CD4-positive, alpha-beta T cell treated with Interleukin-6 for 4 hours (primary cell): Measurements from ENCODE around the gene TRPC5OS.

Experiments used
- DNase-seq: peaks from one replicate; pipeline ENCODE4 v3.0.0-alpha.2; 2020; ENCODE audit warnings: mixed read lengths

Gene TRPC5OS

GRCh38 chrX:111914398-111915090 lies 38.6 kb downstream of the TRPC5OS start:
- DNase-seq, result no peak

DNA sequence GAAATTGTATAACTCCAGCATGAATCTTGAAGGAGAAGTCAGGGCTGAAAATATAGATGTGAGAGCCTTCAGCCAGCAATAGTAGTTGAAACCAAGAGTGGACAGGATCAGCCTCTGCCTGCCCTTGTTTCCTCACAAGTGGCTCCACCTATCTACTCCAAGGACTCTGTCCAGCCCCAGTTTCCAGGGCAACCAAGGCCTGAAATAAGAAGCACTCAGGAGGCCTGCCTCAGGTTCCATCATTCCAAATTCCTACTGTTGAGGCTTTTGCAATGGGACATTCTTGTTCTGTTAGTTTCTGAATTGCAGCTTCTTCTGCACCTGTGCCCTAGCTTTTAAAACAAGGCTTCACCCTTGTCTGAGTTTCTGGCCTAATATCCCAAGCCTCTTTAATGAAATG lies 41.6 kb downstream of the TRPC5OS start:
- DNase-seq, result no peak

GRCh38 chrX:111928456-111928855 lies 52.5 kb downstream of the TRPC5OS start:
- DNase-seq, result no peak
